Measurements from ENCODE around the gene PLK2. TPM values are rescaled to one million over a fixed set of nuclear protein-coding genes. Genes with fewer than 3 reads are reported as not detected.
A peak's percentile ranks its signal among the peaks of the same experiment; 100 is the strongest.

PLK2 gene
- total RNA-seq, 2 donors from 2014 or later, result 126 to 180 TPM

DNA sequence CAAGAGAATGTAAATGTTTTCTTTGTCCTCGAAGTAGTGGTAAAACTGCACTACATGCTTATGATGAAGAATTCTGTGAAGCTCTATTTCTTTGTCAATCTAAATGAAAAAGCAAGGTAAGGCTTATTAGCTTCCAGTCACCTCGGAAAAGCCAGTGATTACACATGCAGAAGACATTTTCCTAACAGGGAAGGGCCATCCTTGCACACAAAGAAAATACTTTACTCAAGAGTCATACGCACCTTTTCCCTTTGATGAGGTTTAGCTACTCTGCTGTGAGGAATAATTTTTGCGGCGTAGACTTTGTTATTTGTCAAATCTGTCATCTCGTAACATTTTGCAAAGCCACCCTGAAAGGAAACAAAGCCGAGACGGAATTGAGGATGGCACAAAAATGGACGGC, 1.1 kb downstream of the PLK2 start:
- no peak for DNase-seq (ENCODE audit: low spot score)
- peaks cover 12% of the 10 kb centered on the region for H3K36me3 ChIP-seq
- no peak for ATAC-seq (ENCODE audit: insufficient number of reproducible peaks, low FRiP score, low read depth)
- peak overlapping the region; percentile 97 to 98 for H3K27ac ChIP-seq
- H3K27me3 ChIP-seq (replicated peaks; ENCODE audit: insufficient read depth), result no peaks in the 10 kb centered on the region
- no peak for TF ChIP-seq CTCF (IDR thresholded peaks at IDR 0.05)
- H3K4me1 ChIP-seq (ENCODE audit: control insufficient read depth in 1 of 2, low read depth in 2 of 2), result peaks cover 15 to 48% of the 10 kb centered on the region in 2 donors
- peak overlapping the region; percentile 83 for H3K4me3 ChIP-seq
- H3K9me3 ChIP-seq, result no peaks in the 10 kb centered on the region

DNA sequence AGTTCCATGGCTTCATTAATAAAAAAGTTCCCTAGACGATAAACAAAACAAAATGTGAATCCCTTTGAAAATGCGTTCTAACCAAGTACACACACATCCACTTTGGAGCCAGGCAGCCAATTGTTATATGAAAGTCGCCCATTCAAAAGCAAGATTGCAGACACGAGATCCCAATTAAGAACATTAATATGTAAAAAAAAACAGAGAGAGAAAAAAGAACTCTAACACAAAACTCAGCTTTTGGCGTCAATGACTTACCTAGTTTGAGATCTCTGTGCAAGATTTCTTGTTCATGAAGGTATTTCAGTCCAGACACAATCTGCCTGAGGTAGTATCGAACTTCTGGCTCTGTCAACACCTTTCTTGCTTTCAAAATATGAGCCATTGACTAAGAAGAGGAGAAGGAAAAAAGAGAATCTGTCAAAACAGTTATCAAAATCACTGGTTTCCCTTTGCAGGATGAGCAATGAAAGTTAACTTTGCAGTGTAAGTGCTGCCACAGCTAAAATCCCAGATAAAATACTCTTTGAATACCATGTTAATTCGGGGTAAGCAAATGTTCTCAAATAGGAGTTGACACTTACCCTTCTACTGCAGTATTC, 1.6 kb downstream of the PLK2 start:
- H3K4me1 ChIP-seq (ENCODE audit: control insufficient read depth in 1 of 2, low read depth in 2 of 2), result peaks cover 15 to 53% of the 10 kb centered on the region in 2 donors
- ATAC-seq (ENCODE audit: insufficient number of reproducible peaks, low FRiP score, low read depth), result no peak

GRCh38 chr5:58457050-58457449, 2.8 kb downstream of the PLK2 start:
- peaks cover 15 to 47% of the 10 kb centered on the region in 2 donors for H3K4me1 ChIP-seq (ENCODE audit: control insufficient read depth in 1 of 2, low read depth in 2 of 2)
- H3K4me3 ChIP-seq, result peak overlapping the region; percentile 83
- DNase-seq (ENCODE audit: low spot score) (no peak), ATAC-seq (ENCODE audit: insufficient number of reproducible peaks, low FRiP score, low read depth) (no peak)
- no peak overlapping the region for H3K27ac ChIP-seq
- no peaks in the 10 kb centered on the region for H3K9me3 ChIP-seq
- TF ChIP-seq CTCF (IDR thresholded peaks at IDR 0.05), result no peak
- H3K36me3 ChIP-seq, result peaks cover 12% of the 10 kb centered on the region
- no peaks in the 10 kb centered on the region for H3K27me3 ChIP-seq (replicated peaks; ENCODE audit: insufficient read depth)

More for the DNA sequence above, 1.6 kb downstream of the PLK2 start:
- Histone ChIP-seq H3K27me3 (replicated peaks; ENCODE audit: insufficient read depth) (no peaks in the 10 kb centered on the region), H3K36me3 (peaks cover 12% of the 10 kb centered on the region), H3K4me3 (peak overlapping the region; percentile 83), H3K9me3 (no peaks in the 10 kb centered on the region), H3K27ac (peak overlapping the region; percentile 20 to 97)
- DNase-seq (ENCODE audit: low spot score), result no peak
- no peak for TF ChIP-seq CTCF (IDR thresholded peaks at IDR 0.05)

- H3K36me3 ChIP-seq, result peaks cover 12% of the 10 kb centered on the region
- H3K4me3 ChIP-seq, result peak overlapping the region; percentile 83
- peaks cover 15 to 44% of the 10 kb centered on the region in 2 donors for H3K4me1 ChIP-seq (ENCODE audit: control insufficient read depth in 1 of 2, low read depth in 2 of 2)
- H3K27ac ChIP-seq, result peak overlapping the region in 1 of 2 donors; percentile 29
- no peaks in the 10 kb centered on the region for H3K9me3 ChIP-seq
- DNase-seq (ENCODE audit: low spot score) (no peak), ATAC-seq (ENCODE audit: insufficient number of reproducible peaks, low FRiP score, low read depth) (no peak)
- H3K27me3 ChIP-seq (replicated peaks; ENCODE audit: insufficient read depth), result no peaks in the 10 kb centered on the region
- TF ChIP-seq CTCF (IDR thresholded peaks at IDR 0.05), result no peak
Measured at GRCh38 chr5:58456486-58456885, 3.4 kb downstream of the PLK2 start.

GRCh38 chr5:58456026-58456425, 3.9 kb downstream of the PLK2 start:
- no peak for TF ChIP-seq CTCF (IDR thresholded peaks at IDR 0.05)
- peak overlapping the region in 1 of 2 donors; percentile 29 for H3K27ac ChIP-seq
- no peaks in the 10 kb centered on the region for H3K27me3 ChIP-seq (replicated peaks; ENCODE audit: insufficient read depth)
- ATAC-seq (ENCODE audit: insufficient number of reproducible peaks, low FRiP score, low read depth) (no peak), DNase-seq (ENCODE audit: low spot score) (no peak)
- H3K4me1 ChIP-seq (ENCODE audit: control insufficient read depth in 1 of 2, low read depth in 2 of 2), result peaks cover 15 to 41% of the 10 kb centered on the region in 2 donors
- H3K4me3 ChIP-seq, result peak overlapping the region; percentile 83
- H3K36me3 ChIP-seq, result peaks cover 12% of the 10 kb centered on the region
- H3K9me3 ChIP-seq, result no peaks in the 10 kb centered on the region
